Measurements from ENCODE around the gene BCR. TPM values are rescaled to one million over a fixed set of nuclear protein-coding genes. Genes with fewer than 3 reads are reported as not detected.

BCR gene
- total and polyA plus RNA-seq, 2 of the 4 experiments (the other 2 are of a cell fraction), result 28.9 to 44.6 TPM

GRCh38 chr22:23151827-23152226, 28.5 kb upstream of the BCR start:
- no peak overlapping the region for H2AFZ ChIP-seq (replicated peaks; ENCODE audit: low read length, poor library complexity)
- no peak for DNase-seq
- H3K36me3 ChIP-seq (ENCODE audit: control insufficient read depth, insufficient read depth, low read length), result peaks cover 2% of the 10 kb centered on the region; the same call in 1 of the 2 replicates
- H2BK15ac ChIP-seq (ENCODE audit: low read depth, low read length), result no peak overlapping the region
- no TSS peak for BruUV-seq (replicated peaks)
- no peak overlapping the region for H2BK5ac ChIP-seq (ENCODE audit: low read depth, low read length, poor library complexity, severe bottlenecking)
- dilution Hi-C loops (cut with HindIII; ENCODE audit: low sequenced_read_pairs, unreplicated experiment), result no loop called here
- TF ChIP-seq ELK1 (IDR thresholded peaks at IDR 0.05; ENCODE audit: borderline replicate concordance, low read depth, low read length), result no peak
- TF ChIP-seq RAD21 (IDR thresholded peaks at IDR 0.05; ENCODE audit: low read length), result no peak
- no peak for TF ChIP-seq MXI1 (IDR thresholded peaks at IDR 0.05; ENCODE audit: borderline replicate concordance, low read depth, low read length)
- no peak for TF ChIP-seq MAFK (IDR thresholded peaks at IDR 0.05; ENCODE audit: low read depth, low read length)
- no peak for TF ChIP-seq CHD1 (IDR thresholded peaks at IDR 0.05; ENCODE audit: low read depth, low read length)
- no peak for TF ChIP-seq MAZ (IDR thresholded peaks at IDR 0.05; ENCODE audit: borderline replicate concordance, low read depth, low read length)
- no peak for TF ChIP-seq CTCF (conservative IDR thresholded peaks at IDR 0.05; ENCODE audit: low read depth, low read length)
- no peak for TF ChIP-seq USF2 (IDR thresholded peaks at IDR 0.05; ENCODE audit: low read depth, low read length)
- TF ChIP-seq NFE2L2 (IDR thresholded peaks at IDR 0.05; ENCODE audit: low read depth, low read length), result no peak
- TF ChIP-seq RFX5 (IDR thresholded peaks at IDR 0.05; ENCODE audit: low read depth, low read length), result no peak
- no peak for TF ChIP-seq RCOR1 (IDR thresholded peaks at IDR 0.05; ENCODE audit: insufficient replicate concordance, low read length)
- no peak for TF ChIP-seq FOS (IDR thresholded peaks at IDR 0.05; ENCODE audit: low read depth, low read length)
- no peak for TF ChIP-seq POLR2A (IDR thresholded peaks at IDR 0.05; ENCODE audit: low read depth, low read length)
- no peak for TF ChIP-seq CEBPB (IDR thresholded peaks at IDR 0.05; ENCODE audit: low read depth, low read length)
- no peak for TF ChIP-seq SMC3 (IDR thresholded peaks at IDR 0.05; ENCODE audit: low read depth, low read length)
- intact Hi-C loops (cut with micrococcal nuclease), result no loop called here
- no peak overlapping the region for H3K4me2 ChIP-seq (ENCODE audit: low read depth, low read length)
- no peak overlapping the region for H3K27ac ChIP-seq (ENCODE audit: insufficient read depth, low read length)
- no peak overlapping the region for H4K5ac ChIP-seq (ENCODE audit: low read depth, low read length)
- 78% methylated on average over 3 of the region's 16 CpGs; no CpG with 5 or more reads in 1 of the 2 experiments for WGBS, 2 experiments (ENCODE audit: extremely low coverage in 2 of 2, insufficient read length in 1 of 2)
- H3K4ac ChIP-seq (ENCODE audit: low read depth, low read length), result no peak overlapping the region
- H2AK9ac ChIP-seq (replicated peaks; ENCODE audit: low read depth, low read length, poor library complexity), result no peak overlapping the region
- H2AK5ac ChIP-seq (ENCODE audit: low read depth, low read length), result no peak overlapping the region
- no peak overlapping the region for H2BK20ac ChIP-seq (ENCODE audit: low read depth, low read length)
- peaks cover 5% of the 10 kb centered on the region for H3K4me1 ChIP-seq (ENCODE audit: control insufficient read depth, insufficient read depth, low read length)
- H3K9ac ChIP-seq (ENCODE audit: low read depth, low read length), result no peak overlapping the region
- no peak overlapping the region for H3K18ac ChIP-seq (ENCODE audit: low read depth, low read length)
- no peak overlapping the region for H3K4me3 ChIP-seq (ENCODE audit: insufficient read depth, low read depth, low read length)
- CTCF ChIA-PET, result no interaction called here
- H4K20me1 ChIP-seq (ENCODE audit: insufficient read depth, low read length), result 0 out of 2 replicates have a peak, but pooled peaks cover 4% of the 10 kb centered on the region
- no peak for ATAC-seq (ENCODE audit: low read depth)
- H3K56ac ChIP-seq (ENCODE audit: extremely low read depth, insufficient read depth, low read length), result no peak overlapping the region
- H3K27me3 ChIP-seq (ENCODE audit: control insufficient read depth, insufficient read depth, low read length), result no peaks in the 10 kb centered on the region
- no peak overlapping the region for H3K23ac ChIP-seq (ENCODE audit: low read depth, low read length)
- H3K9me1 ChIP-seq (ENCODE audit: insufficient read depth, low read length), result peaks cover 1% of the 10 kb centered on the region; the same call in 1 of the 2 replicates
- no peak overlapping the region for H4K91ac ChIP-seq (ENCODE audit: insufficient read depth, low read depth, low read length)
- no peak overlapping the region for H3K14ac ChIP-seq (replicated peaks; ENCODE audit: low read depth, low read length)
- no peaks in the 10 kb centered on the region for H3K9me3 ChIP-seq (ENCODE audit: control insufficient read depth, insufficient read depth, low read length)
- H2BK120ac ChIP-seq (ENCODE audit: low read depth, low read length), result no peak overlapping the region
- H4K8ac ChIP-seq (ENCODE audit: low read depth in 2 of 2, low read length in 2 of 2), result no peak overlapping the region
- POLR2A ChIA-PET (ENCODE audit: unreplicated experiment), result no interaction called here
- no peaks in the 10 kb centered on the region for H3K79me1 ChIP-seq (ENCODE audit: low read depth in 1 of 2, low read length in 2 of 2)
- in situ Hi-C loops (cut with MboI; ENCODE audit: low sequenced_read_pairs), result no loop called here

All from IMR-90 (cell line).